Natural killer cell (primary cell): ENCODE measurements around the gene RBM44. TPM values are rescaled to one million over a fixed set of nuclear protein-coding genes. Genes with fewer than 3 reads are reported as not detected.
A peak's percentile ranks its signal among the peaks of the same experiment; 100 is the strongest.
"Not testable (repeated sequence)": the region's sequence is repeated elsewhere in the genome, so short reads cannot be mapped to it uniquely, and the experiment has no call there.

Source experiments
- ATAC-seq, 3 donors: fragments of 150-1000 bp in 2 of 3; fragments of 200-7000 bp in 1 of 3; cut with Tn5 transposase; 1 replicate in 1 of 3; 2 replicates in 2 of 3; pipeline ENCODE4 v1.10.0; 2021; ENCODE audit warnings: mild to moderate bottlenecking in 2 of 3, moderate library complexity in 2 of 3
- DNase-seq, 2 donors: peaks; one replicate each; pipeline versions ENCODE4 v3.0.0 to v3.0.0-alpha.2; 2013 to 2021; ENCODE audit warnings: mixed read lengths in 1 of 2
- H3K27ac ChIP-seq: one replicate; pipeline ENCODE4 v1.5.1; 2013; ENCODE audit warnings: mild to moderate bottlenecking, low read length
- H3K27me3 ChIP-seq: one replicate; pipeline ENCODE4 v1.6.1; 2013; ENCODE audit warnings: low read length; ENCODE audit not compliant: control insufficient read depth, insufficient read depth
- H3K36me3 ChIP-seq: one replicate; pipeline ENCODE4 v1.6.1; 2013; ENCODE audit warnings: low read length; ENCODE audit not compliant: control insufficient read depth, insufficient read depth
- H3K4me1 ChIP-seq: one replicate; pipeline ENCODE4 v1.6.1; 2013; ENCODE audit warnings: low read length; ENCODE audit not compliant: control insufficient read depth, insufficient read depth
- H3K4me3 ChIP-seq: one replicate; pipeline ENCODE4 v1.5.1; 2013; ENCODE audit warnings: low read length
- H3K9me3 ChIP-seq: one replicate; pipeline ENCODE4 v1.6.1; 2013; ENCODE audit warnings: low read length; ENCODE audit not compliant: control insufficient read depth, insufficient read depth
- H3K27ac Mint-ChIP-seq, 2 donors: one replicate each; pipeline ENCODE4 v1.8.0; 2022; ENCODE audit warnings: mild to moderate bottlenecking in 2 of 2, mixed read lengths in 2 of 2, moderate library complexity in 1 of 2
- H3K27me3 Mint-ChIP-seq, 2 donors: one replicate each; pipeline ENCODE4 v1.8.0; 2022; ENCODE audit warnings: low read depth in 2 of 2, mixed read lengths in 2 of 2
- H3K36me3 Mint-ChIP-seq: one replicate; pipeline ENCODE4 v1.8.0; 2022; ENCODE audit warnings: mixed read lengths
- H3K4me1 Mint-ChIP-seq, 2 donors: one replicate each; pipeline ENCODE4 v1.8.0; 2022; ENCODE audit warnings: mixed read lengths in 2 of 2
- H3K4me3 Mint-ChIP-seq: one replicate; pipeline ENCODE4 v1.8.0; 2022; ENCODE audit warnings: mild to moderate bottlenecking, moderate library complexity, mixed read lengths
- H3K9me3 Mint-ChIP-seq, 2 donors: one replicate each; pipeline ENCODE4 v1.8.0; 2022; ENCODE audit warnings: mixed read lengths in 2 of 2
- WGBS: methylation state at CpG from one replicate; pipeline ENCODE4 v1.1.7; 2013; ENCODE audit warnings: missing lambda C conversion rate; ENCODE audit not compliant: insufficient coverage; 5-methylcytosine and 5-hydroxymethylcytosine counted together
- intact Hi-C: fragments of 100-400 bp; cut with micrococcal nuclease; formaldehyde crosslinking; loops from one replicate; pipeline ENCODE4 v1.14.2; 2022
- total RNA-seq, 4 donors: library from RNA; stranded (reverse); fragments of 120-200 nt in 1 of 4; gene quantifications; one replicate each; pipeline versions ENCODE4 v1.2.3 to v1.2.4, GENCODE V29; 2013 to 2022
- TF ChIP-seq, protein P1 (sequence below): fragments of 200-600 bp; IDR thresholded peaks from one replicate; pipeline ENCODE4 v1.8.0; 2022; ENCODE audit warnings: antibody characterized with exemption

The RBM44 gene
- total RNA-seq, 3 donors from 2014 or later (not counting 1 experiment from before 2014, with no cell fraction given) = 1.8 to 5.0 (median 2.9) TPM

GRCh38 chr2:237758185-237758584 is 40.4 kb upstream of the RBM44 start:
- peaks cover 88% of the 10 kb centered on the region for H3K36me3 ChIP-seq
- no peaks in the 10 kb centered on the region for H3K9me3 ChIP-seq
- no peak for DNase-seq
- peaks cover 6% of the 10 kb centered on the region for H3K4me1 ChIP-seq
- H3K4me3 ChIP-seq = no peak overlapping the region
- no peak for ATAC-seq
- intact Hi-C loops = no loop called here
- H3K36me3 Mint-ChIP-seq = peaks cover 23% of the 10 kb centered on the region
- no peak overlapping the region for H3K27ac Mint-ChIP-seq
- H3K4me1 Mint-ChIP-seq = peaks cover 10 to 17% of the 10 kb centered on the region in 2 donors
- WGBS = 98% methylated on average over 10 of the region's 10 CpGs
- no peaks in the 10 kb centered on the region for H3K27me3 Mint-ChIP-seq
- no peak overlapping the region for H3K27ac ChIP-seq
- TF ChIP-seq, protein P1, sequence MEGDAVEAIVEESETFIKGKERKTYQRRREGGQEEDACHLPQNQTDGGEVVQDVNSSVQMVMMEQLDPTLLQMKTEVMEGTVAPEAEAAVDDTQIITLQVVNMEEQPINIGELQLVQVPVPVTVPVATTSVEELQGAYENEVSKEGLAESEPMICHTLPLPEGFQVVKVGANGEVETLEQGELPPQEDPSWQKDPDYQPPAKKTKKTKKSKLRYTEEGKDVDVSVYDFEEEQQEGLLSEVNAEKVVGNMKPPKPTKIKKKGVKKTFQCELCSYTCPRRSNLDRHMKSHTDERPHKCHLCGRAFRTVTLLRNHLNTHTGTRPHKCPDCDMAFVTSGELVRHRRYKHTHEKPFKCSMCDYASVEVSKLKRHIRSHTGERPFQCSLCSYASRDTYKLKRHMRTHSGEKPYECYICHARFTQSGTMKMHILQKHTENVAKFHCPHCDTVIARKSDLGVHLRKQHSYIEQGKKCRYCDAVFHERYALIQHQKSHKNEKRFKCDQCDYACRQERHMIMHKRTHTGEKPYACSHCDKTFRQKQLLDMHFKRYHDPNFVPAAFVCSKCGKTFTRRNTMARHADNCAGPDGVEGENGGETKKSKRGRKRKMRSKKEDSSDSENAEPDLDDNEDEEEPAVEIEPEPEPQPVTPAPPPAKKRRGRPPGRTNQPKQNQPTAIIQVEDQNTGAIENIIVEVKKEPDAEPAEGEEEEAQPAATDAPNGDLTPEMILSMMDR = no peak
- no peak overlapping the region for H3K4me3 Mint-ChIP-seq
- H3K9me3 Mint-ChIP-seq = no peaks in the 10 kb centered on the region
- no peaks in the 10 kb centered on the region for H3K27me3 ChIP-seq

DNA sequence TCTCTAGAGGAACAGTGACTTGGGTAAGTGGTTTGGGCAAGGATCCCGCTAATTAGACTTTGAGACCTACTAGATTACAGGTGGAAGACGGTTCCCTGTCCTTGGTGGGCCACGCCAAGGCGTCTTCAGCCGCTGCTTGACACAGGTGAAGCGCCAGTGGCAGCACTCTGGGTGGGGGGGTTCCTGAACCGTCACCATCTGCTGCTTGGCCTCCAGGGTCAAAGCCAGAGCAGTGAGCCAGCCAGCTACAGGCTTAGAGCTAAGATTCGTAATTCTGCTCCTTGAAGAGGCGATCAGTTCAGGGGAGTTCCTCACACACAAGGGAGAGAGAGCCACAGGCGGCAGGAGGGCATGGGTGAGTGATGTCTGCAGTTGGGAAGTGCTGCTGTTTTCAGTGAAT is 39.4 kb upstream of the RBM44 start:
- Histone ChIP-seq H3K9me3 (no peaks in the 10 kb centered on the region), H3K27ac (no peak overlapping the region), H3K4me3 (no peak overlapping the region), H3K27me3 (no peaks in the 10 kb centered on the region), H3K36me3 (peaks cover 80% of the 10 kb centered on the region), H3K4me1 (peaks cover 2% of the 10 kb centered on the region)
- intact Hi-C loops = no loop called here
- Mint-ChIP-seq H3K27me3 (no peaks in the 10 kb centered on the region), H3K9me3 (no peaks in the 10 kb centered on the region), H3K36me3 (peaks cover 13% of the 10 kb centered on the region), H3K27ac (peak overlapping the region; percentile 26 to 47), H3K4me3 (no peak overlapping the region), H3K4me1 (peaks cover 7 to 16% of the 10 kb centered on the region in 2 donors)
- ATAC-seq (no peak), DNase-seq (no peak)
- TF ChIP-seq, protein P1 = no peak
- WGBS = 97% methylated on average over 9 of the region's 10 CpGs

DNA sequence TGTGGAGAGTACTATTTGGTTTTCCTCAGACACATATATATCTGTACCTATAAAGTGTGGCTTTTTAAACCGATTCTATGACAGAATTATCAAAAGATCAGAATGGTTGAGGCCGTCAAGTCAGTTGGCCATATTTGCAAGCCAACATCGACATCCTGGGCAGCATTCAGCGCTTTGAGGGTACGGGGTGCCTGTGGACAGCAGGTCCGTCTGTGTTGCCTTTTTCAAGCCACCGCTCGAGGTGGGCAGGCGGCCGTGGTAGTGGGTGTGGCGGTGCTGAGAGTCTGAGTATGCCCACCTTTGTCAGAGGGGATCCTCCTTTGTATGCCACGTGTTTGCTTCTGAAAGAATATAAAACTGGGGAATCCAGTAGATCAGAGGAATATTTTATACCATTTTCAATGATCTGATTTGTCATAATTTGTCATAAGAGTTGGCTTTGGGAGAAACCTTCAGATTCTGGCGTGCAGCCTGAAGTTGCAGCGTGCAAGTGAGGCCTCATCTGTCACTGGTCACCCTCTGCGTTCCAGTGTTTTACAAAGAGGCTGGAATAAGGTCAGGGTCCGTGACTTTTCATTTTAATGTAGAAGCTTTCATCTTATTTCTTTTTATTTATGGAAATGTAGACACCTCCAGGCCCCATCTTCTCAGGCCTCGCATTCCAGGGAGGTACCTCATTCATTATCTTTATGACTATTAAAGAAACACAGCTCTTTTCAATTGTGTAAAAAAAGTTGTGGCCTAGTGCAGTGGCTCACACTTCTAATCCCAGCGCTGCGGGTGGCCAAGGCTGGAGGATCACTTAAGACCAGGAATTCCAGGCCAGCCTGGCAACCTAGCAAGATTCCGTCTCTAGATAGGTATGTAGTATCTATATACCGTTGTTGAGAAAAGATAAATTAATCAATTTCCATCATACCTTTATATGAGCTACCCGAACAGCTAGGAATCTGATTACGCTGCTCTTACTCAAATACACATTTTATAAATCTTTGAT is 37.8 kb upstream of the RBM44 start:
- Mint-ChIP-seq H3K36me3 (peaks cover 10% of the 10 kb centered on the region), H3K27ac (peak overlapping the region in 1 of 2 donors; percentile 29), H3K27me3 (no peaks in the 10 kb centered on the region), H3K9me3 (no peaks in the 10 kb centered on the region), H3K4me3 (no peak overlapping the region), H3K4me1 (peaks cover 7 to 16% of the 10 kb centered on the region in 2 donors)
- Histone ChIP-seq H3K36me3 (peaks cover 67% of the 10 kb centered on the region), H3K27ac (no peak overlapping the region), H3K4me3 (no peak overlapping the region), H3K27me3 (no peaks in the 10 kb centered on the region), H3K4me1 (peaks cover 2% of the 10 kb centered on the region), H3K9me3 (no peaks in the 10 kb centered on the region)
- 98% methylated on average over 18 of the region's 23 CpGs for whole genome bisulfite sequencing
- intact Hi-C loops = no loop called here
- no peak for DNase-seq
- TF ChIP-seq, protein P1 = no peak
- ATAC-seq = no peak

- DNase-seq, H3K4me1 Mint-ChIP-seq, H3K27me3 Mint-ChIP-seq, H3K36me3 Mint-ChIP-seq, H3K4me1 ChIP-seq, H3K27ac ChIP-seq, H3K9me3 ChIP-seq, H3K4me3 ChIP-seq, intact Hi-C loops, ATAC-seq, H3K9me3 Mint-ChIP-seq, H3K4me3 Mint-ChIP-seq, H3K27me3 ChIP-seq: not testable (repeated sequence)
- WGBS = 82% methylated on average over 9 of the region's 9 CpGs
- H3K36me3 ChIP-seq = peaks cover 58% of the 10 kb centered on the region
- peak overlapping the region; percentile 11 to 47 for H3K27ac Mint-ChIP-seq
These were observed 36.0 kb upstream of the RBM44 start for GRCh38 chr2:237762291-237763182.
